GM18498 (cell line): ENCODE measurements around the gene DNASE1L1.
A peak's percentile ranks its signal among the peaks of the same experiment; 100 is the strongest.

Experiments
- ATAC-seq: cut with Tn5 transposase; IDR thresholded peaks from one replicate; pipeline ENCODE4 v1.9.1; 2021; ENCODE audit warnings: mild to moderate bottlenecking, moderate library complexity; ENCODE audit not compliant: unreplicated experiment

The DNASE1L1 gene

GRCh38 chrX:154436983-154437752, 28.1 kb upstream of the DNASE1L1 start, which contains the start of gene GDI1:
TSS of gene GDI1 (plus strand) at chrX:154437154. CDS start at chrX:154437255, 101 bp downstream.
- ATAC-seq = peak; percentile 44

DNA sequence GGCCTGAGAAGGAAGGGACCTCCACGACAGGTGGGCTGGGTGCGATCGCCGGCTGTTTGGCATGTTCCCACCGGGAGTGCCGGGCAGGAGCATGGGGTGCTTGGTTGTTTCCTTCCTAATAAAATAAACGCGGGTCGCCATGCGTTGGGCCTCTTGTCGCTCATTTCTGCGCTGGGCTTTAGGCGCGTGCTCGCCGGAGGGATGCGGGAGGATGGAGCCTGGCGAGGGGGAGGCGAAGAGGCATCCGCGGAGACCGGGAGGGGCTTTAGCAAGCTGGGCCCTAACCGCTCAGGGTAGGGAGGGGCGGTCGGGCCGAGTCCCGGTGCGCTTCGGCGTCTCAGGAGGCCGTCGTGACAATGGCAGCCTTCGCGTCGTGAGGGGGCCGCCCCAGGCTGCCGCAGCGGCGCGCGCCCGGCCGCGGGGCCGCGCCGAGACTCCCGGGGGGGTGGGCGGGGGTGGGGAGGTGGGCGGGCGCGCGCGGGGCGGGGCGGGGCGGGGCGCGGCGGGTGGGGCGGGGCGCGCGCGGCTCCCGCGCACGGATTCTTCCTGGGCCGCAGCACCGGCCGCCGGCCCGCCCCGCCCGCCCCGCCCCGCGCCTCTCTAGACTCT, 27.4 kb upstream of the DNASE1L1 start:
- peak; percentile 47 for ATAC-seq

DNA sequence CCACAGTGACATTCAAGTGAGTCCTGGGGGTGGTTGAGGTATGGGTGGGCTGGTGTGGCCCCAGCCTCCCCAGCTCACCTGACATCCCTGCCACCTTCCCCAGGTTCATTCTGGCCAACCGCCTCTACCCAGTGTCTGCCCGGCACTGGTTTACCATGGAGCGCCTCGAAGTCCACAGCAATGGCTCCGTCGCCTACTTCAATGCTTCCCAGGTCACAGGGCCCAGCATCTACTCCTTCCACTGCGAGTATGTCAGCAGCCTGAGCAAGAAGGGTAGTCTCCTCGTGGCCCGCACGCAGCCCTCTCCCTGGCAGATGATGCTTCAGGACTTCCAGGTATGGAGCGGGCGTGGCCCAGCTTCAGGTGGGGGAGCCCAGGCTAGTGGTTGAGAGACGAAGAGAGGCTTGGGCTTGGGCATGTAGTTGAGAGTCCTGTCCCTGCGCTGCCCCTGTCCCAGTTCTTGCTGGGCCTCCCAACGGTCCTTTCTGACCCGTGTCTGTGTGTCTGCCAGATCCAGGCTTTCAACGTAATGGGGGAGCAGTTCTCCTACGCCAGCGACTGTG, 26.2 kb upstream of the DNASE1L1 start:
- no peak for ATAC-seq

- no peak for ATAC-seq
Measured at GRCh38 chrX:154434394-154435168, 25.5 kb upstream of the DNASE1L1 start.

GRCh38 chrX:154433605-154434004, 24.6 kb upstream of the DNASE1L1 start:
- no peak for ATAC-seq

GRCh38 chrX:154432210-154432609, 23.2 kb upstream of the DNASE1L1 start:
- no peak for ATAC-seq

DNA sequence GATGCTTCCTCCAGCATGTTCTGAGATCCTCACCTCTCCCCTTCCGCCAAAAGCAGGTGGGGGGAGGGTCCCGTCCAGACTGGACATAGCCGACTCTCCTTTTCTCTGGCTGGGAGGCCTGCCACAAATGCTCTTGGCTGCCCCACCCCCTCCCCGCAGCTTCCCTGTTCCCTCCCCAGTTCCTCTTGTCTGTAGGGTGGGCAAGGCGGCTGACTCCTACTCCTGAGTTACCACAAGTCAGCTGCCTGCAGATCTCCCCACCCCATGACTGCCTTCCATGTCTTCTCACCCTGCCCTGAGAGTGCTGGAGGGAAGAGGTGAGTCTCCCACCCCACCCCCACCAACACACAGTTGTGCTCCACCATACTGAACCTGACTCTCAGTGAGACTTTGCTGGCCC, 22.3 kb upstream of the DNASE1L1 start:
- no peak for ATAC-seq

- no peak for ATAC-seq
Measured at GRCh38 chrX:154430916-154431315, 21.9 kb upstream of the DNASE1L1 start.

GRCh38 chrX:154430479-154430878, 21.4 kb upstream of the DNASE1L1 start:
- no peak for ATAC-seq

- no peak for ATAC-seq
Measured at GRCh38 chrX:154429711-154430110, 20.7 kb upstream of the DNASE1L1 start.

- peak; percentile 98 for ATAC-seq
Measured at GRCh38 chrX:154428176-154429171, 19.4 kb upstream of the DNASE1L1 start, which contains the start of gene ATP6AP1. TSS of gene ATP6AP1 (plus strand) at chrX:154428677. CDS start at chrX:154428693, 16 bp downstream.

DNA sequence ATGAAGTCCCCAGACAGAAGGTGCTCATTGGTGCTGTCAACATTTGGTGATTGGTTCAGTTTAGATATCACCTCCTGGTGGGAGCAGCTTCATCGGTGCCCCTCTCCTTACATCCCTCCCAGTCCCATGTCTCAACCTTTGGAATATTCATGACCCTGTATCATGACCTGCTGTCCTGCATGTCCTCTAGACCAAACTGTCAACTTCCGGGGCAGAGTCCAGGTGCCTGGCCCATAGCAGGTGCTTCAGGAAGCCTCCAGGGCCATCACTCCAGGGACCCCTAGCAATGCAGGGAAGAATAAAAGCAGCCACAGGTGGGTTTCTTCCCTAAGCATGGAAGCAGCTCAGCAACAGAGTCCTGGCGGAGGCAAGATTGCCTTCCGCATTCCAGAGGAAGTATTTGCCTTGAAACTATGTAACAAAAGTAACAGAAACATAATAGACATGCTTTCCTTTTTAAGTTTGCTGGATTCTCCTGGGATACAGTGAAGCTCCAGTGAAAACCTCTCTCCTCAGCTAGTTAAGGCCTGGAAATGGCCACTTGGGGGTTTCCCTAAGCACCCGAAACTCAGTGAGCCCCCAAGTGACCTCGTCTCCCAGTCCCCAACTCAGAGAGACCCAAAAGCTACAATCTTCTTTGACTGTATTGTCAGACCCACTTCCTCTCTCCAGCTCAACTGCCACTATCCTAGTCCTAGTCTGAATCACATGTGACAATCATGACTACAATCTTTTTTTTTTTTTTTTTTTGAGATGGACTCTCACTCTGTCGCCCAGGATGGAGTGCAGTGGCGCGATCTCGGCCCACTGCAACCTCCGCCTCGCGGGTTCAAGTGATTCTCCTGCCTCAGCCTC, 18.1 kb upstream of the DNASE1L1 start:
- no peak for ATAC-seq

GRCh38 chrX:154420402-154420756, 11.3 kb upstream of the DNASE1L1 start:
- ATAC-seq = no peak

DNA sequence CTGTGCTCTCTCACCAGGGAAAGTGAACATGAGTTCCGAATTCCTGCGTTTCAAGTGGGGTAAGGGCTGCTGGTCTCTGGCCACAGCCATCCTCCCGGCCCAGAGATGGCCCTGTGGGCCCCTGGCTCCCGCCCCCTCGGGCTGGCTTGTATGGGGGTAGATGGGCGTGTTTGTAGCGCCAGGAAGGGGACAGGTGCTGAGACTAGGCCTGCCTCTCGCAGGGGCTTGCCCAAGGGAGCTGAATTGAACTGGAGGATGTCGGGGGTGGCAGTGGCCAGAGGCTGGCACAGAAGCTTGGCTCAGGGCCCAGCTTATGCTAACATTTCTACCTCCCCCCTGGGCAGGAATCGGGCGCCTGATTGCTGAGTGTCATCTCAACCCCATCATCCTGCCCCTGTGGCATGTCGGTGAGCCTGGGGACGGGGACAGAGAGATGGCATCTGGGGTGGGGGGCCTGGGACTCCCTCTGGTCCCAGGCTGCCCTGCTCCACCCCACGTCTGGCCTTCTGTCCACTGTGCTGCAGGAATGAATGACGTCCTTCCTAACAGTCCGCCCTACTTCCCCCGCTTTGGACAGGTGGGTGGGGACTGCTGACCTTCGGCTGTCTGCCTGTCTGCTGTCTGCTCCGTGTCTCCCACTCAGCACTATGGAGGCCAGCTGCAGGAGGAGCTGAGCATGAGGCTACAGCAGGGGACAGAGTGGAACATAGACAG, 10.8 kb upstream of the DNASE1L1 start:
- no peak for ATAC-seq

GRCh38 chrX:154419189-154419588, 10.1 kb upstream of the DNASE1L1 start:
- ATAC-seq = no peak

DNA sequence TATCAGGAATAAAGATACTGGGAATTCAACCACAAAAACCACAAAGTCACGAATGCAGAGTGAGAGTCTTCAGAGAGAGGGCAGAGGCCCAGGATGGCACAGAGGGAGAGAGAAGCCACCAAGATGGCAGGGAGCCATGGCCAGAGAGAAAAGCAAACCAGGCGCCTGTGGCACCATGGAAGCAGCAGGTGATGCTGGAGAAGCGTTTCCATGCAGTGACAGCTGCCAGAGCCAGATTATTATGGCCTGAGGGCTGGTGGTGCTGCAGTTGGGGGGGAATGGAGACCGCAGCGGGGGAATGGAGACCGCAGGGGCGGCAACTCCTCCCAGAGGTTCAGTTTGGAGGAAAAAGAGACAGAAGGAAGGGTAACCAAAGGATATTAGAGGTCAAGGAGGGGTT, 8.1 kb upstream of the DNASE1L1 start:
- no peak for ATAC-seq

DNA sequence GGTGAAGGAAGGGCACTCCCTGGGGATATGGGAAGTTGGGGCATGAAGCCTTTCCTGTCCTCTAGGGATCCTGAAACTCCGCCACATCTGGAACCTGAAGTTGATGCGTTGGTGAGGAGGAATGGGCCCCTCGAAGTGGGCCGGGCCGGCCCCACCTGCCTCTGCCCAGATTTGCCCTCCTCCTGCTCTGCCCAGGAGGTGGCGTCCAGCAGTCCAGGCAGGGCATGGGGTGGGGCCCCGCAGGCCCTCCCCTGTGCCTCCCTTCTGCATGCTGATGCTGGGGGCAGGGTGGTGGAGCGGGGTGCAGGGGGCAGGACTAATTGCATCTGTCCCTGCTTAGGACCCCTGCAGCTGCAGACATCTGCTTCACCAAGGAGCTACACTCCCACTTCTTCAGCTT, 4.1 kb upstream of the DNASE1L1 start:
- ATAC-seq = no peak

- ATAC-seq = no peak
Measured at GRCh38 chrX:154412468-154412867, 3.4 kb upstream of the DNASE1L1 start.

DNA sequence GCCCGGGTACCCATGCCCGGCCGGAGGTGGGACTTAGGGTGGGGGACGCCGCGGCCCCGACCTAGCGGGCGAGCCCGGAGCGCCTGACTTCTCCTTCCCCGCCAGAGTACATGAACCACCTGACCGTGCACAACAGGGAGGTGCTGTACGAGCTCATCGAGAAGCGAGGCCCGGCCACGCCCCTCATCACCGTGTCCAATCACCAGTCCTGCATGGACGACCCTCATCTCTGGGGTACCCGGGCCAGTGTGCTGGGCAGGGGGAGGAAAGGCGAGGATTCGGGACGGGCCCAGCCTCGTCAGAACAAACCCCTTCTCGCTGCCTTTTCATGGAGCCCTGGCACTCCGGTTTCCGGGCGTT, 2.9 kb upstream of the DNASE1L1 start:
- ATAC-seq = peak; percentile 62
